GM18505 (cell line): Measurements from ENCODE around the gene PRKCE.
"Not testable (repeated sequence)": the region's sequence is repeated elsewhere in the genome, so short reads cannot be mapped to it uniquely, and the experiment has no call there.

Experiments used
- ATAC-seq: cut with Tn5 transposase; IDR thresholded peaks from one replicate; pipeline ENCODE4 v1.9.1; 2021; ENCODE audit not compliant: unreplicated experiment
- POLR2A ChIP-seq: IDR thresholded peaks from 4 replicates; pipeline ENCODE4 v1.6.1; 2011; ENCODE audit warnings: borderline replicate concordance; ENCODE audit not compliant: insufficient read depth, insufficient read length; ENCODE audit errors: extremely low read depth

PRKCE gene

DNA sequence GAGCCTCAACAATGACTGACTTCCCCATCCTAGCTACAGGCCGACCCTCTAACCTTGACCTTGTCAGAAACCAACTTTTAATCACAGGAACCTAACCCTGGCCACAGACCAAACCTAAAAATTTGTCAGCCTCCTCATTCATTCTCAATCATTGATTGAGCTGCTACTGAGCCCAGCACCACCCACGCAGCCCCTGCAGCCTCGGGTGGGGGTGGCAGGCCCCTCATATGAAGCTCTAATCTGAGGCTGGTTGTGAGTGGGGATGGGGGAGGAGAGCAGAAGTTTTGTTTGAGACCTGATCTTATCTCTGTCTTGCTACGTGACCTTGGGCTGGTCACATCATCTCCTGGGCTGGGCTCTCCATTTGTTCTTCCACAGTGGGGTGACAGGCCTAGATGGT, 546.2 kb downstream of the PRKCE start:
- TF ChIP-seq POLR2A: no peak

DNA sequence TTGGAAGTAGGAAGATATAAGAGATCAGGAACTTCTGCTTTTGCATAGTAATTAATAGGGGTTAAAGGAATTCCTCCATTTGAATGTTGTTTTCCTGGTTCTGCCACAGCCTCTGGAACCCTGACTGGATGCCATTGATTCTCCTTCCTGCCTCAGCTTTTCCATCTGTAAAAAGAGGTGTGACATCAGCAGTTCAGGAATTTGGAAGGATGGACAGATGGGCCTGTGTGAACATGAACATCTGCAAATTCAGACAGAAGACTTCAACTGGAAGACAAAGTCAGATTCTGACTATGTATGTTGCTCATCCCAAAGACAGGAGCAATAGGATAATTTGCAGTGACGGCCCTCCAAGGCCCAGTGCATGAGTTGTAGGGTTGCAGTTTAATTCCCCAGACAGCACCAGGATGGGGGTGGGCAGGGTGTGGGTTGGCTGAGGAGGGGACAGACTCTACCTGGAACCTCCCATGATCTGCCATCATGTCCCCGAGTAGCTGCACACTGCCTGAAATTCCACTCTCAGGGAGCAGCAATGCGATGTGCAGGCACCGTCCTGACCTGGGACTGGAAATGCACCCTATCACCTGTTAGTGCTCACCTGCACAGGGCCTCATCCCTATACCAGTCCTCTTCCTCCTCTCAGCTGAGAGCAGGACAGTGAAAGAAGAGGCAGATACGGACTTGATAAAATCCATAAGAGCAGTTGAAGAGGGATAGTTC, 546.8 kb downstream of the PRKCE start:
- ATAC-seq: no peak
- TF ChIP-seq POLR2A: no peak

More for the DNA sequence above, 546.2 kb downstream of the PRKCE start:
- no peak for ATAC-seq

GRCh38 chr2:46198966-46199365, 547.5 kb downstream of the PRKCE start:
- no peak for TF ChIP-seq POLR2A
- ATAC-seq: no peak

DNA sequence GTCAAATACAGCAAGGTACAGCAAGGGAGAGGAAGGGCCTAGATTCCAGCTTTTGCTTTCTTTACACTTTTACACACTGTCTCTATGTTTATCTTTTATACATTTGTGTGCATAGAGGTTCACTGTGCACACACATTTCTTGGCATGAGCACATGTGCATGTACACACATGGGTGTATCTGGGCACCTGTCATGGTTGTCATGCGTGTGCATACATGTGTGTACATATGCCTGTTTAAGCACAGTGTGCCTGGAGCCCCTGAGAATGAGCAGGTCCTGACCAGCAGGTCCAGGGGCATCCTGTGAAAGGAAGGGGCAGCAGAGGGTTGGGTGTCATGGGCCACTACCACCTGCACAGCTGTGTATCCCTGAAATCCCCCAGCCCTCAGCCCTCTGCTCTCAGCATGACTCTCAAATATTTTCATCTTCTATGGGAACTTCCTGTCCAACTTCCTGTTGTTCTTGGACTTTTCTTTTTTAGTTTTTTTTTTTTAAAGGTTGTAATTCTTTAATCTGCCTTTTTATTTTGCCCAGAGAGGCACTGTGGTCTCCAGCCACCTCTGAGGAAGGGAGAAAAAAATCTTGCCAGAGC, 548.7 kb downstream of the PRKCE start:
- ATAC-seq: no peak
- no peak for TF ChIP-seq POLR2A

DNA sequence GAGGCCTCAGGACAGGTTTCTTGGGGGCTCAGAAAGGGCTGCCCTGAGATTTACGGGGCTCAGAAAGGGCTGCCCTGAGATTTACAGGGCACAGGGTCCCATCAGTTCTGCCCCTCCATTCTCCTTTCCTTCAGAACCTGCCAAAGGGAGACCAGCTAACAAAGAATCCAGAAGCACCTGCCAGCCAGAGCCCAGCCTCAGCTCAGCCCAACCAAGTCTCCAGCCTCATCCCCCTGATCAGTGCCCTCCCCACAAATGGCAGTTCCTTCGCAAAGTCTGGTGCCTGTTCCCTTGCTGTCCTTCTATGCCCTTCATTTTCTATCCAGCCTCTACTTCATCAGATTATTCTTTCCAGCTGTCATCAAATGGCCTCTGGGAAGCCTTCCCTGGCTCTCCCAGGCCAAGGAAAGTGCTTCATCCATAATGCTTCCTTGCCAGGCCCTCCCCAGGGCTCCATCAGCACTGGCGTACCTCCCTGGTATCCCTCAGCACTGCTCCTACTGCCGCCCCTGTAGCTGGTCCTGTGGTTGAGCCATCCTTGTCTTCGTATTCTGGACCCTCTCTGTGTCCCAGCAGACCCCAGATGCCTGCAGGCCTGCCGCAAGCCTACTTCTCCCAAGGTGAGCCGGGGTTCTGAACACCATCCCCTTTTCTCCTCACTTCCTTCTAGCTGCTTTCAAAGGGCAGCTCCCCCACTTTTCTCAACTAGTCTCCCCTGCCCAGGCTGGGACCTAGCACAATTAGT, 549.6 kb downstream of the PRKCE start:
- no peak for TF ChIP-seq POLR2A
- no peak for ATAC-seq

- no peak for ATAC-seq
- no peak for TF ChIP-seq POLR2A
Measured at GRCh38 chr2:46202453-46202852, 551.0 kb downstream of the PRKCE start.

- ATAC-seq: no peak
- no peak for TF ChIP-seq POLR2A
Measured at GRCh38 chr2:46202987-46203386, 551.5 kb downstream of the PRKCE start.

- not testable (repeated sequence) for ATAC-seq
Measured at GRCh38 chr2:46203636-46204035, 552.2 kb downstream of the PRKCE start.

DNA sequence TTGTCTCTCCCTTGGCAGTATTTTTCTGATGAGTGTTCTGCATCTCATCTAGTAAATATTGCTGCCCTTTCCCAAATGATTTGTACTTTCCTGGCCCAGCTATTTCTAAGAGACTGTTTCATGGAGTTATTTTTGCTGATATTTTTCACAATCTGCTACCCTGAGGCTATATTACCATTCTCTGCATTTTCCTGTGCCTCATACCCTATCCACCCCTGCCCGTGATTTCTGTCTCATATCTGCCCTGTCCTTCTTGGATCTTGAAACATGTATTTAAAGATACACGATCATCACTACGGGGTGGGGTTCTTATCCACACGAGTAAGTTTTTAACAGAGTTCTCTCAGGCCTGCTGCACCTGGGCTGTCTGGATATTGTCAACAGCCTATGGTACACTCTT, 556.1 kb downstream of the PRKCE start:
- ATAC-seq: no peak
- TF ChIP-seq POLR2A: no peak

DNA sequence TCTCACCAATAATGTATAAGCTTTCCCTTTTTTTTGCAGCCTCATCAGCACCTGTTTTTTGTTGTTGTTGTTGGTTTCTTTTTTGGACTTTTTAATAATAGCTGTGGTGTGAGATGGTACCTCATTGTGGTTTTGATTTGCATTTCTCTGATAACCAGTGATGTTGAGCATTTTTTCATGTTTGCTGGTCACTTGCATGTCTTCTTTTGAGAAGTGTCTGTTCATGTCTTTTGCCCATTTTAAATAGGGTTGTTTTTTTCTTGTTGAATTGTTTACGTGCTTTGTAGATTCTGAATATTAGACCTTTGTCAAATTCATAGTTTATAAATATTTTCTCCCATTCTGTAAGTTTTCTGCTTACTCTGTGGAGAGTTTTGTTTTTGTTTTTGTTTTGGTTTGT, 557.3 kb downstream of the PRKCE start:
- no peak for ATAC-seq
- TF ChIP-seq POLR2A: no peak

GRCh38 chr2:46210063-46210462, 558.6 kb downstream of the PRKCE start:
- no peak for ATAC-seq
- no peak for TF ChIP-seq POLR2A

- ATAC-seq: no peak
- no peak for TF ChIP-seq POLR2A
Measured at GRCh38 chr2:46211461-46211860, 560.0 kb downstream of the PRKCE start.

DNA sequence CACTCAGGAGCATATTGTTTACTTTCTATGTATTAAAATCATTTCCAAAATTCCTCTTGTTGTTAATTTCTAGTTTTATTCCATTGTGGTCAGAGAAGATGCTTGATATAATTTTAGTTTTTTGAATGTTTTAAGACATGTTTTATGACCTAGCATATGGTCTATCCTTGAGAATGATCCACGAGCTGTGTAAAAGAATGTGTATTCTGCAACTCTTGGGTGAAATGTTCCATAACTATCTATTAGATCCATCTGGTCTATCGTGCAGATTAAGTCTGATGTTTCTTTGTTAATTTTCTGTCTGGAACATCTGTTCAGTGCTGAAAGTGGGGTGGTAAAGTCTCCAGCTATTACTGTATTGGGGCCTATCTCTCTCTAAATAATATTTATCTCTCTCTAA, 562.4 kb downstream of the PRKCE start:
- TF ChIP-seq POLR2A: no peak

GRCh38 chr2:46216213-46216612, 564.7 kb downstream of the PRKCE start:
- no peak for TF ChIP-seq POLR2A
- ATAC-seq: no peak

More for the DNA sequence above, 562.4 kb downstream of the PRKCE start:
- no peak for ATAC-seq

DNA sequence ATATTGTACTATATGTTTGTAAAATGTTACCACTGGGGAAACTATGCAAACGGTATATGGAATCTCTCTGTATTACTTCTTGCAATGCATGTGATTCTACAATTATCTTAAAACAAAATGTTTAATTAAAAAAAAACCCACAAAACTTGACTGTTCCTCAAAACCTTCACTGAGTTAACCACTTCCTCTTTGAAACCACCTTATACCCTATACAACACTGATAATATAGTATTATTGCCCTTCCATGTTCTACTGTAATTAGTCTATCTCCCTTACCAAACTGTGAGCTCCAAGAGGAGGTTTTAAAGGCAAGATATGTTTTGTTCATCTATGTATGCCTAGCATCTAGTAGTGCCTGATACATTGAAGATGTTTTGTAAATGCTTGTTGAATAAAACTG, 572.0 kb downstream of the PRKCE start:
- ATAC-seq: not testable (repeated sequence)

- ATAC-seq: no peak
- TF ChIP-seq POLR2A: no peak
Measured at GRCh38 chr2:46225150-46225625, 573.7 kb downstream of the PRKCE start.
